GM12878 (cell line): ENCODE results near the gene MGA. TPM values are rescaled to one million over a fixed set of nuclear protein-coding genes. Genes with fewer than 3 reads are reported as not detected.

ENCODE experiments used
- ATAC-seq: fragments of 200-7000 bp; cut with Tn5 transposase; 3 replicates; pipeline ENCODE4 v1.9.1; 2020; ENCODE audit warnings: mild to moderate bottlenecking, moderate library complexity
- BruUV-seq: library from RNA; stranded (reverse); fragments of 400-500 nt; replicated peaks from 2 replicates; lab custom pipeline; 2021; lab: Mats Ljungman, UMichigan
- CTCF ChIA-PET: fragments of 300-600 bp; sonication (Branson Sonifier 250); formaldehyde crosslinking; extraction: SDS; loops from one replicate; lab custom pipeline; 2021; ENCODE audit warnings: inconsistent platforms; lab: Yijun Ruan, JAX
- POLR2A ChIA-PET: fragments of 350-600 bp; formaldehyde crosslinking; extraction: SDS; loops from one replicate; lab custom pipeline; 2021; ENCODE audit warnings: inconsistent platforms; lab: Charles Lee
- RAD21 ChIA-PET: fragments of 300-600 bp; sonication (Branson Sonifier 250); formaldehyde crosslinking; loops from one replicate; lab custom pipeline; 2023; ENCODE audit warnings: antibody characterized with exemption; ENCODE audit not compliant: unreplicated experiment; lab: Charles Lee
- SMC1A ChIA-PET: fragments of 300-600 bp; sonication (Branson Sonifier 250); formaldehyde crosslinking; loops from one replicate; lab custom pipeline; 2023; ENCODE audit not compliant: unreplicated experiment, uncharacterized antibody; lab: Charles Lee
- DNase-seq: peaks from one replicate; pipeline ENCODE4 v3.0.0-alpha.2; 2011; ENCODE audit warnings: low read depth, low spot score
- FAIRE-seq: peaks from 3 replicates; lab custom pipeline; 2011; peaks lifted over from hg19 to GRCh38; lab: Jason Lieb, UNC
- H2AFZ ChIP-seq: 2 replicates; pipeline ENCODE4 v1.6.0; 2011; ENCODE audit warnings: low read depth, low read length, control low read depth; ENCODE audit not compliant: control insufficient read depth
- H3K27ac ChIP-seq: 2 replicates; pipeline ENCODE4 v1.5.1; 2011; ENCODE audit warnings: control low read depth; ENCODE audit not compliant: control insufficient read depth, insufficient read depth
- H3K27me3 ChIP-seq, 2 experiments: replicated peaks in 1 of 2; 2 replicates each; pipeline versions ENCODE4 v1.6.0 to v1.6.1; 2011; ENCODE audit warnings: low read length in 1 of 2; ENCODE audit not compliant: control insufficient read depth in 2 of 2, insufficient read depth in 2 of 2
- H3K36me3 ChIP-seq, 2 experiments: 2 replicates each; pipeline ENCODE4 v1.5.1; 2011; ENCODE audit warnings: low read length in 1 of 2; ENCODE audit not compliant: control insufficient read depth in 2 of 2, insufficient read depth in 2 of 2
- H3K4me1 ChIP-seq: 2 replicates; pipeline ENCODE4 v1.6.1; 2011; ENCODE audit warnings: mild to moderate bottlenecking, low read length, moderate library complexity, mixed read lengths; ENCODE audit not compliant: control insufficient read depth, insufficient read depth
- H3K4me2 ChIP-seq: 2 replicates; pipeline ENCODE4 v1.6.0; 2011; ENCODE audit warnings: control low read depth; ENCODE audit not compliant: control insufficient read depth, insufficient read depth
- H3K4me3 ChIP-seq: fragments of 200-600 bp; sonication (generic); 2 replicates; pipeline ENCODE4 v1.5.1; 2016
- H3K79me2 ChIP-seq: 2 replicates; pipeline ENCODE4 v1.6.0; 2011; ENCODE audit warnings: low read length; ENCODE audit not compliant: control insufficient read depth, insufficient read depth
- H3K9ac ChIP-seq: 2 replicates; pipeline ENCODE4 v1.8.0; 2011; ENCODE audit warnings: low read length, control low read depth, mixed read lengths; ENCODE audit not compliant: control insufficient read depth, insufficient read depth
- H3K9me3 ChIP-seq: replicated peaks from 3 replicates; pipeline ENCODE4 v1.5.1; 2011; ENCODE audit warnings: mild to moderate bottlenecking, low read length; ENCODE audit not compliant: control insufficient read depth, insufficient read depth
- H4K20me1 ChIP-seq: 2 replicates; pipeline ENCODE4 v1.6.0; 2011; ENCODE audit not compliant: control insufficient read depth, insufficient read depth
- BHLHE40 ChIP-seq, 2 experiments: fragments of 450-650 bp in 1 of 2; IDR thresholded peaks; 2 replicates each; pipeline ENCODE4 v1.6.1; 2011 to 2017; ENCODE audit warnings: low read depth in 2 of 2, borderline replicate concordance in 1 of 2, improper control_type of control experiment in 1 of 2, low read length in 1 of 2, mild to moderate bottlenecking in 1 of 2
- CHD1 ChIP-seq: IDR thresholded peaks from 2 replicates; pipeline ENCODE4 v1.6.1; 2012; ENCODE audit warnings: low read depth, low read length, improper control_type of control experiment
- EED ChIP-seq: sonication (generic); IDR thresholded peaks from 2 replicates; pipeline ENCODE4 v1.6.1; 2016; ENCODE audit warnings: antibody characterized with exemption, low read depth
- FOS ChIP-seq: IDR thresholded peaks from 3 replicates; pipeline ENCODE4 v1.6.1; 2011; ENCODE audit warnings: borderline replicate concordance; ENCODE audit not compliant: insufficient read length; ENCODE audit errors: extremely low read depth
- HDAC6 ChIP-seq: fragments of 200-600 bp; sonication (generic); IDR thresholded peaks from one replicate; pipeline ENCODE4 v1.8.0; 2017; ENCODE audit warnings: antibody characterized with exemption; ENCODE audit not compliant: unreplicated experiment
- JUNB ChIP-seq: IDR thresholded peaks from 2 replicates; pipeline ENCODE4 v1.6.1; 2016; ENCODE audit warnings: antibody characterized with exemption, mild to moderate bottlenecking
- NFXL1 ChIP-seq: fragments of 450-650 bp; IDR thresholded peaks from 2 replicates; pipeline ENCODE4 v1.6.1; 2017; ENCODE audit warnings: antibody characterized with exemption, mild to moderate bottlenecking, borderline replicate concordance
- ZBTB40 ChIP-seq: fragments of 450-650 bp; IDR thresholded peaks from 2 replicates; pipeline ENCODE4 v1.6.1; 2016; ENCODE audit warnings: mild to moderate bottlenecking, moderate library complexity, borderline replicate concordance
- WGBS: methylation state at CpG from one replicate; pipeline ENCODE4 v1.1.6; 2016; ENCODE audit warnings: low lambda C conversion rate; ENCODE audit not compliant: insufficient replicate concordance, insufficient coverage; ENCODE audit errors: missing lambda C conversion rate; 5-methylcytosine and 5-hydroxymethylcytosine counted together
- in situ Hi-C: fragments of 300-500 bp; cut with MboI; formaldehyde crosslinking; loops from 9 replicates; pipeline ENCODE4 v1.14.3; 2018; ENCODE audit warnings: mixed read lengths
- intact Hi-C: fragments of 100-400 bp; cut with micrococcal nuclease; formaldehyde crosslinking; loops from one replicate; pipeline ENCODE4 v1.14.2; 2022; ENCODE audit not compliant: unreplicated experiment
- polyA plus RNA-seq, 11 experiments: library from polyadenylated mRNA; depleted of rRNA in 4 of 11; unstranded in 6 of 11; stranded (reverse) in 5 of 11; fragments of >200 nt; fragmentation: Nextera tagmentation in 4 of 11; fragmentation: Illumina TruSeq in 1 of 11; extraction: Ambion mirVana in 4 of 11; extraction: Trizol in 1 of 11; gene quantifications; 1 replicate in 1 of 11; 2 replicates in 10 of 11; pipeline versions ENCODE4 v1.2.1 to v1.2.3, GENCODE V29; 2011 to 2016; ENCODE audit warnings: inconsistent platforms in 2 of 11, missing spikeins in 2 of 11, low read depth in 1 of 11
- total RNA-seq, 4 experiments: library from RNA; depleted of rRNA in 3 of 4; stranded (reverse); fragments of >200 nt in 3 of 4; fragmentation: Illumina TruSeq in 1 of 4; extraction: Trizol in 1 of 4; gene quantifications; 2 replicates each; pipeline versions ENCODE4 v1.2.1 to v1.2.3, GENCODE V29; 2013 to 2021

Gene MGA
- total and polyA plus RNA-seq, 10 of the 15 experiments (the other 5 are each of a cell fraction or from before 2014, with no cell fraction given): 2.6 to 29.6 (median 17.0) TPM

- TF ChIP-seq ZBTB40 (no peak), HDAC6 (no peak), FOS (no peak)
Observed at GRCh38 chr15:41820791-41821423, 160.7 kb downstream of the MGA start (continued).

GRCh38 chr15:41821831-41822230 lies 161.6 kb downstream of the MGA start:
- no TSS peak for BruUV-seq
- SMC1A ChIA-PET: no interaction called here
- RAD21 ChIA-PET: interaction anchor here (1.2 to 2.2 kb wide), 3 partner anchors 10 to 48 kb away, joined by 3 to 11 read pairs (median 4); partner anchors contain the start of gene MAPKBP1
- intact Hi-C loops (no loop called here), in situ Hi-C loops (no loop called here)
- H3K27me3 ChIP-seq: no peaks in the 10 kb centered on the region
- no peak overlapping the region for H3K27ac ChIP-seq
- H3K4me1 ChIP-seq: no peaks in the 10 kb centered on the region
- TF ChIP-seq BHLHE40 (IDR thresholded peaks at IDR 0.05; ENCODE audit: borderline replicate concordance in 1 of 2, low read depth in 2 of 2, low read length in 1 of 2) (no peak), EED (no peak), NFXL1 (no peak), JUNB (no peak), CHD1 (no peak)
- ATAC-seq (no peak), DNase-seq (no peak), FAIRE-seq (no peak)
- H3K9me3 ChIP-seq: no peaks in the 10 kb centered on the region
- no peak overlapping the region for H3K9ac ChIP-seq
- CTCF ChIA-PET: interaction anchor here (2.4 kb wide), 1 partner anchor 11 kb away, joined by 6 read pairs; no protein-coding TSS in a partner anchor
- H3K4me3 ChIP-seq: no peak overlapping the region
- H4K20me1 ChIP-seq: no peaks in the 10 kb centered on the region; the same call in 1 of the 2 replicates
- H3K79me2 ChIP-seq: no peaks in the 10 kb centered on the region
- peaks cover 6 to 18% of the 10 kb centered on the region in 2 experiments; a peak in 3 of 4 replicates for H3K36me3 ChIP-seq
- no peak overlapping the region for H3K4me2 ChIP-seq
- no peak overlapping the region for H2AFZ ChIP-seq
- 100% methylated on average over 3 of the region's 4 CpGs for WGBS
- POLR2A ChIA-PET: interaction anchor here (0.6 kb wide), 1 partner anchor 86 kb away, joined by 3 read pairs; no protein-coding TSS in a partner anchor
